ENCODE measurements around the gene ARMC3.

The ARMC3 gene

DNA sequence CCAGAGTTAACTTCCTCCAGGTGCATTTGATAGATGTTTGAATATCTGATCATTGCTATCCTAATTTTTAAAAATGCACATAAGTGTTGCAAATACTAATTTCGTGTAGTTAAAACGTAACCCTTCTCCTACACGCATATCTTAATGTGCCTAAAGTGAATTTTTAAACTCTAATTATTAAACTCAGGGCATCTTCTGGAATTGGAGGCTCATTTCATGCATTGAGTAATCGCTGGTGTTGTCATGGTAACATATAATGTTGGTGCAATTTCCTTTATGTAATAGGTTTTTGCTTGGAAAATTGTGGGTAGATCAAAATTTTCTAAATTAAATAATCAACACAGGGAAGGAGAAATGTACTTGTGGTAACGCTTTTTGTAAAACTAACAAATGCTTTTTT is 56.2 kb downstream of the ARMC3 start:
- peaks cover 2% of the 10 kb centered on the region for H3K36me3 Mint-ChIP-seq (ENCODE audit: insufficient read depth)
- ATAC-seq (replicated peaks; ENCODE audit: extremely low read depth, poor library complexity, severe bottlenecking), result no peak
- no peak overlapping the region for H3K4me3 Mint-ChIP-seq
- H3K27ac Mint-ChIP-seq (ENCODE audit: low read depth), result no peak overlapping the region
- no peak for DNase-seq (ENCODE audit: low spot score in 2 of 2)
- H3K27me3 Mint-ChIP-seq, result peaks cover 11% of the 10 kb centered on the region
- no peaks in the 10 kb centered on the region for H3K4me1 Mint-ChIP-seq
- H3K9me3 Mint-ChIP-seq, result no peaks in the 10 kb centered on the region

DNA sequence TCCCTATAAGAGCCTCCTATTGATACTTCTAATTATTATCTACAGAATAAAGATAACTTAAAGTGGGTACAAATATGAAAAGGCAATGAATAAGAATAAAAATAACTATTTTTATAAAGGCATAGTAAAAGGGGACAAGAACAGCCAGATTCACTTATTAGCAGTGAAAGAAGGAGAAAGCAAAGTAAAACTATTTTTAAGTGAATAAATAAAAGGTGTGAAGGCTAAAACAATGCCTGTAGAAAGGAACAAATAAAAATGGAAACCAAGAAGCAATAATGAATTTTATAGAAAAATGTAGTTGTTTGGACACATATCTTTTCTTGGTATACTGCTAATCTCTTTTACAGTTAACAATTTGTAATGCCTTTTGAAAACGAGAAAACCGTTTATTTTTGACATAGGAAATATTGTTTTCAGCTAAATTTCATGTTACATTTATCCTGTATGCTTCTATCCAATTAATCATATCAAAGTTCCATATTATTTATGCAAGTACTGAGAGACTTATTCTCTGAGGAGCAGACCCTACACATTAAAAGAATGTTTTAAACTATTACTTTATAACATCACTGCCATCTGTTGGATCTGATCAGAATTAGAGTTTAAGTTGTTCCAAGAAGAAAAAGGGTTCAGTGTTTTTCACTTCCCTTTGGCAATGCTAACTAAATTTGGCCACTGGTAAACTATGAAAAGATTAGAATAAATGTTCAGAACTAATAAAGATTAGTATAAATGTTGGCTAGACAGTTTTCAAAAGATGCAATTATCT is 59.1 kb downstream of the ARMC3 start:
- H3K4me3 Mint-ChIP-seq, result no peak overlapping the region
- ATAC-seq (replicated peaks; ENCODE audit: extremely low read depth, poor library complexity, severe bottlenecking), result no peak
- H3K36me3 Mint-ChIP-seq (ENCODE audit: insufficient read depth), result peaks cover 2% of the 10 kb centered on the region
- no peak for DNase-seq (ENCODE audit: low spot score in 2 of 2)
- H3K9me3 Mint-ChIP-seq, result no peaks in the 10 kb centered on the region
- no peak overlapping the region for H3K27ac Mint-ChIP-seq (ENCODE audit: low read depth)
- H3K27me3 Mint-ChIP-seq, result peaks cover 11% of the 10 kb centered on the region
- H3K4me1 Mint-ChIP-seq, result no peaks in the 10 kb centered on the region

DNA sequence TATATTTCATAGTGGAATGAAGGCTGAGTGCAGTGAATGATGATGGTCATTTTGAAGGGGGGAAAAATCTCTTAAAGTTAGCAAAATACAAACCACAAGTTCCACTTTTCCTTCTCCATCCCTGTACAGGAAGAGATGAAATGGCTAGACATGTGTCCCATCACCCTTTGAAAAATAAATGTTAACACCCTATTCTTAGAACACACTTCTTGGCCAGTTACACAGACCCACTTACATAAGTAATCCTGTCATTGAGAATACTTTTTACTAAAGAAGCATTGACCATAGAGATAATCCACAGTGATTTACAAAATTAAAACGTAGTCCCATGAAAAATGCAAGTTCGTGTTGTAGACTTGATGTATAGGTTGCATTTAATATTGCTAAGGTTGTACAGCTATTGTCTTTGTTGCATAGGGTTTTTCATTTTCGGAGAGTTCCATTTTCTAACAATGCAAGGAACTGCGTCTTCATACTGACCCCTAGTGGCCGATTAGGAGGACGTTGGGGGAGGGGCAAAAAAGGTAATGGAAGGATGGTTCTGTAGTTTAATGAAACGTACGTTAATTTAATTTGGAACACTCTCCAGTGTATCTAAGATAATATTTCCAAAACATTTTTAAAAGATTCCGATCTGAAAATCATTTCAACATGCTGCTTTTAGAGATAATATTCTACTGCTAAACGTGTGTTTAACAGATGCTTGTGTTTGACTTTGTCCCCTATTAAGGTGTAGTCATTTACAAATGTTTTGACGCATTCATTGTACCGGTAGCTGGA is 60.9 kb downstream of the ARMC3 start:
- peak; percentile 55 to 69 for DNase-seq (ENCODE audit: low spot score in 2 of 2)
- H3K4me1 Mint-ChIP-seq, result no peaks in the 10 kb centered on the region
- no peak overlapping the region for H3K4me3 Mint-ChIP-seq
- H3K9me3 Mint-ChIP-seq, result no peaks in the 10 kb centered on the region
- no peak overlapping the region for H3K27ac Mint-ChIP-seq (ENCODE audit: low read depth)
- peak; percentile 68 for ATAC-seq (replicated peaks; ENCODE audit: extremely low read depth, poor library complexity, severe bottlenecking)
- peaks cover 12% of the 10 kb centered on the region for H3K27me3 Mint-ChIP-seq
- H3K36me3 Mint-ChIP-seq (ENCODE audit: insufficient read depth), result peaks cover 2% of the 10 kb centered on the region

DNA sequence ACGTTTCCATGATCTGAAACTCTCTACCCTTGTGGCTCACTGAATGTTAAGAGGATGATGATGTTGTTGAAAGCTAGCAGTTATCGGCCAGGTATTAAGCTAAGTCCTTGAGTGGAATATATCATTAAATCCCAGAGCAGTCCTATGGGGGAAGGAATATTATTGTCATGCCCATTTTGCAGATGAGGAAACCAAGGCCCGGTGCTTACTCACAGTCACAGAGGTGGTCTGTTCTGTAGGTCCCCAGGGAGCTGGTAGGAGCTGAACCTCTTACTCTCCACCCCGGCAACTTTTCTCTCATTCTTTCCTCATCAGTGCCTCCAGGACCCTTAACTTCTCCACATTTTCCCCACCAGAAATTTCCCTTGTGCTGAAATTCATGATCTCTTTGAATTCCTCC is 62.6 kb downstream of the ARMC3 start:
- Mint-ChIP-seq H3K36me3 (ENCODE audit: insufficient read depth) (peaks cover 2% of the 10 kb centered on the region), H3K9me3 (no peaks in the 10 kb centered on the region), H3K4me1 (no peaks in the 10 kb centered on the region), H3K27ac (ENCODE audit: low read depth) (no peak overlapping the region), H3K27me3 (peaks cover 29% of the 10 kb centered on the region), H3K4me3 (no peak overlapping the region)
- ATAC-seq (replicated peaks; ENCODE audit: extremely low read depth, poor library complexity, severe bottlenecking), result no peak
- no peak for DNase-seq (ENCODE audit: low spot score in 2 of 2)

DNA sequence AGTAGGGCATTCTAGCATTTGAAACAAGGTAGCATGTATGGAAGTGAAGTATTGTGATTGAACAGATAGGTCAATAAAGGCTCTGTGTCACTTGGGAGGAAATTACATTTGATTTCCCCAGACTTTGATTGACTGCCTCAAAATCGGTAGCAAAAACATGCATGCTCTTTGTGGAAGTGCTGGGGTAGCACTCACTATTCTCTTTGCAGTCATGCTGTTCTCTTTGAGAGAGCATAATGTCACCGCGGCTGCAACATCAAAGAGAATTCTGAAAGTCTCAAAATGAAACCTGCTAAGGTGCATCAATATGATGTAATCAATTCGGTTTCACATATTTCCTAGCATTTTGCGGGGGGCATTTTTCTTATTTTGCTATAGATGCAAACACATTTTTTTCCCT is 64.2 kb downstream of the ARMC3 start:
- Mint-ChIP-seq H3K4me3 (no peak overlapping the region), H3K27me3 (peaks cover 45% of the 10 kb centered on the region), H3K9me3 (no peaks in the 10 kb centered on the region), H3K4me1 (no peaks in the 10 kb centered on the region), H3K27ac (ENCODE audit: low read depth) (no peak overlapping the region), H3K36me3 (ENCODE audit: insufficient read depth) (peaks cover 2% of the 10 kb centered on the region)
- no peak for ATAC-seq (replicated peaks; ENCODE audit: extremely low read depth, poor library complexity, severe bottlenecking)
- DNase-seq (ENCODE audit: low spot score in 2 of 2), result no peak

DNA sequence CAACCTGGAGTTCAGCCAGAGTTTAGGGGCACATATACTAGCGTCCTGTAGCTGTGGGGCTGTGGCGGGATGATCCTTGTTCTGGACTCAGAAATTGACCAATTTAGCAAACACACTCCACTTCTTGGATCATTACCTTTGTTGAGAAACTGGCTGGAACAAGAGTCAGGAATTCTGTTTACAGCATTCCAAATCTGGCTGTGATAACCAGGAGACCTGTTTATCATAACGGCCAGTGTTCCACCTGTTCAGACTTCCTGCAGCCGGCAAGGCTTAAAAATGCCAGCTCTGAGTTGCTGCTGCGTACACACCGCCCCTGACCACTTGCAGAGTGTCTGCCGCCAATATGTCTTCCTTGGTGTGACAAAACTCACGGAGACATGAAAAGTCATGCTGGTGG is 64.8 kb downstream of the ARMC3 start:
- no peaks in the 10 kb centered on the region for H3K9me3 Mint-ChIP-seq
- no peak for ATAC-seq (replicated peaks; ENCODE audit: extremely low read depth, poor library complexity, severe bottlenecking)
- no peaks in the 10 kb centered on the region for H3K4me1 Mint-ChIP-seq
- DNase-seq (ENCODE audit: low spot score in 2 of 2), result no peak
- no peak overlapping the region for H3K27ac Mint-ChIP-seq (ENCODE audit: low read depth)
- peaks cover 2% of the 10 kb centered on the region for H3K36me3 Mint-ChIP-seq (ENCODE audit: insufficient read depth)
- H3K4me3 Mint-ChIP-seq, result no peak overlapping the region
- peaks cover 45% of the 10 kb centered on the region for H3K27me3 Mint-ChIP-seq

DNA sequence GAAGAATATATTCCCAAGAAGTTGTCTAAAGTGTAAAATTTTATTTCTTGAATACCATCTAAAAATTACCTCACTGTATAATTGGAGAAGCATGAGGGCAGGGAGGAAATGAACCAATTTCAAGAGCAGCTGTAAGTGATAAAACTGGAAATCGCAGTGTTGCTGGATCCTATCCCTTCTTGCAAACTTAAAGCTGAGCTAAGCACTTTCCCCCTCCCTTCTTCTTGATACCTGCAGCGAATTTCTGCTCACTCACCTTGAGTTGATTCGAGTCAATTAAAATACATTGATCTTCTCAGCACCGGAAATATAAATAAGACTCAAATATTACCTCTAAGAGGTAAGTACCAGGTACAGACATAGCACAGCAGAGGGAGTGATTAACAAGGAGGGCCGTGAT is 65.5 kb downstream of the ARMC3 start:
- H3K9me3 Mint-ChIP-seq, result no peaks in the 10 kb centered on the region
- peaks cover 45% of the 10 kb centered on the region for H3K27me3 Mint-ChIP-seq
- no peaks in the 10 kb centered on the region for H3K4me1 Mint-ChIP-seq
- H3K36me3 Mint-ChIP-seq (ENCODE audit: insufficient read depth), result peaks cover 2% of the 10 kb centered on the region
- no peak overlapping the region for H3K27ac Mint-ChIP-seq (ENCODE audit: low read depth)
- DNase-seq (ENCODE audit: low spot score in 2 of 2), result no peak
- no peak for ATAC-seq (replicated peaks; ENCODE audit: extremely low read depth, poor library complexity, severe bottlenecking)
- no peak overlapping the region for H3K4me3 Mint-ChIP-seq

DNA sequence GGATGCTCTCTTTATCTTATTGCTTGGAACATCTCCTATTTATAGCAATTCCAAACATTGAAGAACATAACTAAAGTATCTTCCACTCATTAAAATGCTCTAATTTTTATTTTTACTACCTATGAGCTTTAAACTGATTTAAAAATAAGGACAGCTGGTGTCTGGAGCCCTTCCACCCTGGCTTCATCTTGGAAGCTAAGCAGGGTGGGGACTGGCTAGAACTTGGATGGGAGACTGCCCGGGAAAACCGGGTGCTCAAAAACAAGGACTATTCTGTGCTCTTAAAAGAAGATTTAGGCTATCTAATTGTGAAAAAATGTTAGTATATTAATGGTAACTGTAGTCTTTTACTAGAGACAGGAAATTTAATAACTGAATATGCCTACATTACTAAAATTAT is 69.2 kb downstream of the ARMC3 start:
- H3K9me3 Mint-ChIP-seq, result no peaks in the 10 kb centered on the region
- H3K27me3 Mint-ChIP-seq, result peaks cover 70% of the 10 kb centered on the region
- H3K4me1 Mint-ChIP-seq, result no peaks in the 10 kb centered on the region
- no peak overlapping the region for H3K27ac Mint-ChIP-seq (ENCODE audit: low read depth)
- H3K4me3 Mint-ChIP-seq, result no peak overlapping the region
- no peaks in the 10 kb centered on the region for H3K36me3 Mint-ChIP-seq (ENCODE audit: insufficient read depth)
- DNase-seq (ENCODE audit: low spot score in 2 of 2), result no peak
- ATAC-seq (replicated peaks; ENCODE audit: extremely low read depth, poor library complexity, severe bottlenecking), result no peak

DNA sequence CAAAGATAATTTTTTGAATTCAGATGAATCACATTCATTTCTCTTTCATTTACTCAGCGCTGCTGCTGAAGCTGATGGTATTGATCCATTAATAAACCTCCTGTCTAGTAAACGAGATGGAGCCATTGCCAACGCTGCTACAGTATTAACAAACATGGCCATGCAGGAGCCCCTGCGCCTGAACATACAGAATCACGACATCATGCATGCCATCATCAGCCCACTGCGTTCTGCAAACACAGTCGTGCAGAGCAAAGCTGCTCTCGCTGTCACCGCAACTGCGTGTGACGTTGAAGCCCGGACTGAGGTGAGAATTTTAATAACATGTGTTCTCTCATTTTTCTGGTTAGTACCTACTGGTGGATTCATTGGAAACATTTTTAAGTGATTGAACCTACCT is 70.2 kb downstream of the ARMC3 start:
- Mint-ChIP-seq H3K27ac (ENCODE audit: low read depth) (no peak overlapping the region), H3K4me3 (no peak overlapping the region), H3K9me3 (no peaks in the 10 kb centered on the region), H3K27me3 (peaks cover 75% of the 10 kb centered on the region), H3K4me1 (no peaks in the 10 kb centered on the region), H3K36me3 (ENCODE audit: insufficient read depth) (no peaks in the 10 kb centered on the region)
- ATAC-seq (replicated peaks; ENCODE audit: extremely low read depth, poor library complexity, severe bottlenecking), result no peak
- DNase-seq (ENCODE audit: low spot score in 2 of 2), result no peak

DNA sequence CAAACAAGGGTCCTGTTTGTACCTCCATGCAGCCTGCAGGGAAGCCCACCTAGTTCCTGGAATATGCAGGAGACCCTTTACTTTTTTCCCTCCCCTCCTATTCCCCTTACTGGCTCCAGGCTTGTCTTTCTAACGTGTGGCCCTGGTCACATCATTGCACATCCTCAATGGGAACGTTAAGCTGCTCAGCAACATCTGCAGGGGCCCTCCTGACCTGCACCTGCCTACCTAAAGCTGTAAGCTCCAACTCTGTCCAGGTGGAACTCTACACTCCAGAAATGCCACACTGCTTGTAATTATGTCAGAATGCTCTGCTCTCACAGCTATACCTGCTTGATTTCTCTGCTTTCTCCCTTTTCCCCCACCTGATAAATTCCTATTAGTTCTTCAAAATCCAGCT is 72.1 kb downstream of the ARMC3 start:
- H3K4me1 Mint-ChIP-seq, result no peaks in the 10 kb centered on the region

DNA sequence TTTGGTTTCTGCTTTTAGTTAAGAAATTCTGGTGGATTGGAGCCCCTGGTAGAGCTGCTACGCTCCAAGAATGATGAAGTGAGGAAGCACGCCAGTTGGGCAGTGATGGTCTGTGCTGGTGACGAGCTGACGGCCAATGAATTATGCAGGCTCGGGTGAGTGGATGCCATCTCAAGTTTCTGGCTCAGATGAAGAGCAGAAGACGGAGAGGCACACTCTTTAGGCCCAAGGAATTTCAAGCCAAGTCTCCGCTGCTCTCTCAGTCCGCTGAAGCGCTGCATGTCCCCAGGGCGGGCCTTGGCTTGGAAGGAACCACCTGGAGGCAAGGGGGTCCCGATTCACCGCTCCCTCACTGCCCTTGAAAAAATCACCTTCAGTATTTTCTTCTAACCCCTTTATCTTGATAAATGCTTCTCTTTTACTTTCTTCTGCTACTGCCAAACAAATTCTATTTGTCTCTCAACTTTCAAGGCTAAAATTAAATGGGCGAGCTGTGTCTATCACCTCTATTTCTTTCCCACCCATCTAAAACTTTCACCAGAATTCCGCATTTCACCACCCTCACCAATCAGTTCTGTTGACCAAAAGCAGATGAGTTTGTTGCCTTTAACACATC is 74.2 kb downstream of the ARMC3 start:
- peaks cover 2% of the 10 kb centered on the region for H3K36me3 Mint-ChIP-seq (ENCODE audit: insufficient read depth)
- H3K27me3 Mint-ChIP-seq, result peaks cover 69% of the 10 kb centered on the region
- H3K4me1 Mint-ChIP-seq, result no peaks in the 10 kb centered on the region
- no peaks in the 10 kb centered on the region for H3K9me3 Mint-ChIP-seq
- H3K27ac Mint-ChIP-seq (ENCODE audit: low read depth), result no peak overlapping the region
- no peak for DNase-seq (ENCODE audit: low spot score in 2 of 2)
- no peak overlapping the region for H3K4me3 Mint-ChIP-seq
- no peak for ATAC-seq (replicated peaks; ENCODE audit: extremely low read depth, poor library complexity, severe bottlenecking)

More for the DNA sequence above, 72.1 kb downstream of the ARMC3 start:
- H3K27ac Mint-ChIP-seq (ENCODE audit: low read depth), result no peak overlapping the region
- H3K9me3 Mint-ChIP-seq, result no peaks in the 10 kb centered on the region
- peaks cover 75% of the 10 kb centered on the region for H3K27me3 Mint-ChIP-seq
- no peaks in the 10 kb centered on the region for H3K36me3 Mint-ChIP-seq (ENCODE audit: insufficient read depth)
- H3K4me3 Mint-ChIP-seq, result no peak overlapping the region
- DNase-seq (ENCODE audit: low spot score in 2 of 2) (no peak), ATAC-seq (replicated peaks; ENCODE audit: extremely low read depth, poor library complexity, severe bottlenecking) (no peak)

DNA sequence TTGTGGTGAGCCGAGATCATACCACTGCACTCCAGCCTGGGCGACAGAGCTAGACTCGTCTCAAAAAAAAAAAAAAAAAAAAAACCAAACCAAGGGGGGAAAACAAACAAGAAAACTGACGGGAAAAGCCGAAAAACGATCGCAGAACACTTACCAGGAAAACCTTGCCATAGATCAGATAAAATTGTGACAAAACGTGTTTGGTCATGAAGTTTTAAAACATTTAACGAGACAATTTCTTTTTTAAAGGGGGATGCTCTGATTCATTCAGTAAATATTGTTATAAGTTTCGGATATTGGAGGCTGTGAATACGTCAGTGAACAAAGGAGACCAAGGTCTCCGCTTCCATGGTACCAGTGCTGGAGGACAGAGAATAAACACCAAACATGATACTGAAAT is 77.3 kb downstream of the ARMC3 start:
- H3K27ac Mint-ChIP-seq (ENCODE audit: low read depth), result no peak overlapping the region
- no peaks in the 10 kb centered on the region for H3K9me3 Mint-ChIP-seq
- H3K4me3 Mint-ChIP-seq, result no peak overlapping the region
- ATAC-seq (replicated peaks; ENCODE audit: extremely low read depth, poor library complexity, severe bottlenecking) (no peak), DNase-seq (ENCODE audit: low spot score in 2 of 2) (no peak)
- H3K4me1 Mint-ChIP-seq, result no peaks in the 10 kb centered on the region
- H3K27me3 Mint-ChIP-seq, result peaks cover 75% of the 10 kb centered on the region
- peaks cover 2% of the 10 kb centered on the region for H3K36me3 Mint-ChIP-seq (ENCODE audit: insufficient read depth)

Data from central memory CD8-positive, alpha-beta T cell (primary cell).